ENCODE results near the gene SLC26A11. TPM values are rescaled to one million over a fixed set of nuclear protein-coding genes. Genes with fewer than 3 reads are reported as not detected.

The SLC26A11 gene
- total RNA-seq, 1 donor from 2014 or later = 50.1 TPM

DNA sequence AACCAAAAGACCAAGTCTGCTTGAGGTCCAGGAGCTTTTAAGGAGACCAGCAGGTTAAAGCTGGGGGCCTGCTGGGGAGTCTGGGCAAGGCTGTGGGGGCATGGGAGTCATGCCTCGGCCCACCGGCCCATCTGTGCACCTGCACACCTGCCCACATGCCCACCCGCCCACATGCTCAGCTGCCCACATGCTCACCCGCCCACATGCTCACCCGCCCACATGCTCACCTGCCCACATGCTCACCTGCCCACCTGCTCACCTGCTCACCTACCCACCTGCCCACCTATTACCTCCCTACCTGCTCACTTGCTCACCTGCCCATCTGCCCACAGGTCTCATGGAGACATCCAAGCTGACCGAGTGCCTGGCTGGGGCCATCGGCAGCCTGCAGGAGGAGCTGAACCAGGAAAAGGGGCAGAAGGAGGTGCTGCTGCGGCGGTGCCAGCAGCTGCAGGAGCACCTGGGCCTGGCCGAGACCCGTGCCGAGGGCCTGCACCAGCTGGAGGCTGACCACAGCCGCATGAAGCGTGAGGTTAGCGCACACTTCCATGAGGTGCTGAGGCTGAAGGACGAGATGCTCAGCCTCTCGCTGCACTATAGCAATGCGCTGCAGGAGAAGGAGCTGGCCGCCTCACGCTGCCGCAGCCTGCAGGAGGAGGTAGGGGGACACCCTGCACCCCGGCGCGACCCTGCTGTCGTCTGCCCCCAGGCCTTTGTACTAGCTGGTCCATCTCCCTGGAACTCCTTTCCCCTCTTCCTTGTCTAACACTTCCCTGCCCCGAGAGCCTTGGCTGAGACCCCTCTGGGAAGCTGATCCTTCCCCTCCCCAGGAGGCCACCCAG lies 36.4 kb upstream of the SLC26A11 start:
- no peaks in the 10 kb centered on the region for H3K4me1 Mint-ChIP-seq (ENCODE audit: unreplicated experiment)
- no peak for DNase-seq (ENCODE audit: low spot score)
- no peaks in the 10 kb centered on the region for H3K36me3 Mint-ChIP-seq (ENCODE audit: low read depth, unreplicated experiment)
- H3K27me3 Mint-ChIP-seq (ENCODE audit: unreplicated experiment) = peaks cover 2% of the 10 kb centered on the region
- no peak overlapping the region for H3K27ac Mint-ChIP-seq (ENCODE audit: unreplicated experiment)
- TF ChIP-seq CTCF (IDR thresholded peaks at IDR 0.05; ENCODE audit: unreplicated experiment) = no peak
- H3K4me3 Mint-ChIP-seq (ENCODE audit: unreplicated experiment) = no peak overlapping the region
- no peaks in the 10 kb centered on the region for H3K9me3 Mint-ChIP-seq (ENCODE audit: unreplicated experiment)

DNA sequence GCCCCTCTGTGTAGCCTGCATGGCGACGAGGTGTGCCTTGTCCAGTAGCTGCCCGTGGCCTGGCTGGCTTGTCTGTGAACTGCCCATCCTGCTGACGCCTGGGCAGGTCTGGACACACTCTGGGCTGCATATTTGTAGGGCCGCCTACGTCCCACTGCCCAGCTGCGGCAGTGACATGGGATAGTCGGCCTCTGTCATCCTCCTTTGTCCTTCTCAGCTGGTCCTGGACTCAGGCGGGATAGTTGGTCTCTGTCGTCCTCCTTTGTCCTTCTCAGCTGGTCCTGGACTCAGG lies 35.9 kb upstream of the SLC26A11 start:
- no peak overlapping the region for H3K4me3 Mint-ChIP-seq (ENCODE audit: unreplicated experiment)
- DNase-seq (ENCODE audit: low spot score) = no peak
- peaks cover 2% of the 10 kb centered on the region for H3K27me3 Mint-ChIP-seq (ENCODE audit: unreplicated experiment)
- no peak for TF ChIP-seq CTCF (IDR thresholded peaks at IDR 0.05; ENCODE audit: unreplicated experiment)
- no peaks in the 10 kb centered on the region for H3K36me3 Mint-ChIP-seq (ENCODE audit: low read depth, unreplicated experiment)
- H3K9me3 Mint-ChIP-seq (ENCODE audit: unreplicated experiment) = no peaks in the 10 kb centered on the region
- no peak overlapping the region for H3K27ac Mint-ChIP-seq (ENCODE audit: unreplicated experiment)
- H3K4me1 Mint-ChIP-seq (ENCODE audit: unreplicated experiment) = no peaks in the 10 kb centered on the region

DNA sequence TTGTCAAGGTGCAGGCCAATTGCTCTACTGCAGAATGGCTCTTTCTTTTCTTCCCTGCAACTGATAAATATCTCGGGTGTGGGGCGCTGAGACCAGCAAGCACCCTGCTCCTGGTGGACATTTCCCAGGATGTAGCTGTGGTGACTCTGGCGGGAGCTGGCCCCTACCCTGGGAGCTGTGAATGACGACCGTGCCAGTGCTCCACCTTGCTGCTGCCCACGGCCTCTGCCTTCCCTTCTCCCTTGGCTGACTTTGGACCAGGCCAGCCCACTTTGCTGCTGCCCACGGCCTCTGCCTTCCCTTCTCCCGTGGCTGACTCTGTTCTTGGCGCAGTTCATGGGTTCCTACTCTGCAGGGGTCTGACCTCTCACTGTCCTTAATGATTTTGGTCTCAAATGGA lies 34.3 kb upstream of the SLC26A11 start:
- H3K4me3 Mint-ChIP-seq (ENCODE audit: unreplicated experiment) = no peak overlapping the region
- H3K9me3 Mint-ChIP-seq (ENCODE audit: unreplicated experiment) = no peaks in the 10 kb centered on the region
- no peak for DNase-seq (ENCODE audit: low spot score)
- H3K27me3 Mint-ChIP-seq (ENCODE audit: unreplicated experiment) = peaks cover 2% of the 10 kb centered on the region
- H3K27ac Mint-ChIP-seq (ENCODE audit: unreplicated experiment) = no peak overlapping the region
- no peaks in the 10 kb centered on the region for H3K4me1 Mint-ChIP-seq (ENCODE audit: unreplicated experiment)
- no peaks in the 10 kb centered on the region for H3K36me3 Mint-ChIP-seq (ENCODE audit: low read depth, unreplicated experiment)
- no peak for TF ChIP-seq CTCF (IDR thresholded peaks at IDR 0.05; ENCODE audit: unreplicated experiment)

- H3K36me3 Mint-ChIP-seq (ENCODE audit: low read depth, unreplicated experiment) = no peaks in the 10 kb centered on the region
- no peak overlapping the region for H3K4me3 Mint-ChIP-seq (ENCODE audit: unreplicated experiment)
- TF ChIP-seq CTCF (IDR thresholded peaks at IDR 0.05; ENCODE audit: unreplicated experiment) = no peak
- H3K9me3 Mint-ChIP-seq (ENCODE audit: unreplicated experiment) = no peaks in the 10 kb centered on the region
- no peak overlapping the region for H3K27ac Mint-ChIP-seq (ENCODE audit: unreplicated experiment)
- peaks cover 4% of the 10 kb centered on the region for H3K27me3 Mint-ChIP-seq (ENCODE audit: unreplicated experiment)
- no peak for DNase-seq (ENCODE audit: low spot score)
- H3K4me1 Mint-ChIP-seq (ENCODE audit: unreplicated experiment) = peaks cover 2% of the 10 kb centered on the region
Measured at GRCh38 chr17:80187090-80187489, 33.1 kb upstream of the SLC26A11 start.

GRCh38 chr17:80187515-80187941 lies 32.7 kb upstream of the SLC26A11 start:
- H3K36me3 Mint-ChIP-seq (ENCODE audit: low read depth, unreplicated experiment) = no peaks in the 10 kb centered on the region
- no peak overlapping the region for H3K4me3 Mint-ChIP-seq (ENCODE audit: unreplicated experiment)
- peaks cover 4% of the 10 kb centered on the region for H3K4me1 Mint-ChIP-seq (ENCODE audit: unreplicated experiment)
- DNase-seq (ENCODE audit: low spot score) = no peak
- H3K27ac Mint-ChIP-seq (ENCODE audit: unreplicated experiment) = no peak overlapping the region
- H3K27me3 Mint-ChIP-seq (ENCODE audit: unreplicated experiment) = peaks cover 4% of the 10 kb centered on the region
- TF ChIP-seq CTCF (IDR thresholded peaks at IDR 0.05; ENCODE audit: unreplicated experiment) = no peak
- no peaks in the 10 kb centered on the region for H3K9me3 Mint-ChIP-seq (ENCODE audit: unreplicated experiment)

All from endothelial cell (in vitro differentiated cells).